CD14-positive monocyte (primary cell): ENCODE data around the gene PRXL2B. TPM values are rescaled to one million over a fixed set of nuclear protein-coding genes. Genes with fewer than 3 reads are reported as not detected.

Experiments
- DNase-seq, 3 donors: peaks; one replicate each; pipeline ENCODE4 v3.0.0-alpha.2; 2011 to 2022
- H2AFZ ChIP-seq: 2 replicates; pipeline ENCODE4 v1.6.0; 2012; ENCODE audit warnings: mild to moderate bottlenecking, low read depth, low read length, inconsistent platforms; ENCODE audit not compliant: insufficient read depth, poor library complexity, severe bottlenecking
- H3K27ac ChIP-seq, 2 donors: 1 replicate in 1 of 2; 2 replicates in 1 of 2; pipeline ENCODE4 v1.5.1; 2012 to 2013; ENCODE audit warnings: low read length in 2 of 2, control low read depth in 1 of 2, inconsistent platforms in 1 of 2, low read depth in 1 of 2, mild to moderate bottlenecking in 1 of 2
- H3K27me3 ChIP-seq, 2 donors: one replicate each; pipeline versions ENCODE4 v1.6.0 to v1.6.1; 2011 to 2013; ENCODE audit warnings: low read length in 2 of 2; ENCODE audit not compliant: control insufficient read depth in 2 of 2, insufficient read depth in 2 of 2
- H3K36me3 ChIP-seq, 2 donors: replicated peaks in 1 of 2; 1 replicate in 1 of 2; 2 replicates in 1 of 2; pipeline versions ENCODE4 v1.5.1 to v1.6.1; 2012 to 2013; ENCODE audit warnings: low read length in 2 of 2, control low read depth in 1 of 2, inconsistent platforms in 1 of 2, mild to moderate bottlenecking in 1 of 2; ENCODE audit not compliant: insufficient read depth in 2 of 2, control insufficient read depth in 1 of 2
- H3K4me1 ChIP-seq, 2 donors: 1 replicate in 1 of 2; 2 replicates in 1 of 2; pipeline versions ENCODE4 v1.5.1 to v1.6.1; 2012 to 2013; ENCODE audit warnings: low read length in 2 of 2, control low read depth in 1 of 2, inconsistent platforms in 1 of 2, mild to moderate bottlenecking in 1 of 2, moderate library complexity in 1 of 2; ENCODE audit not compliant: insufficient read depth in 2 of 2, control insufficient read depth in 1 of 2
- H3K4me2 ChIP-seq: replicated peaks from 2 replicates; pipeline ENCODE3; 2012; ENCODE audit warnings: low read length, moderate library complexity, mild to moderate bottlenecking; ENCODE audit not compliant: poor library complexity, severe bottlenecking; ENCODE audit errors: extremely low read depth
- H3K4me3 ChIP-seq, 3 experiments: fragments of 200-600 bp in 1 of 3; sonication (generic) in 1 of 3; replicated peaks in 1 of 3; 1 replicate in 2 of 3; 2 replicates in 1 of 3; pipeline ENCODE4 v1.5.1; 2011 to 2013; ENCODE audit warnings: low read length in 3 of 3, mild to moderate bottlenecking in 3 of 3, control low read depth in 2 of 3, low read depth in 2 of 3, inconsistent platforms in 1 of 3, moderate library complexity in 1 of 3
- H3K79me2 ChIP-seq: 2 replicates; pipeline ENCODE4 v1.6.0; 2012; ENCODE audit warnings: mild to moderate bottlenecking, control low read depth, inconsistent platforms, low read length, moderate library complexity; ENCODE audit not compliant: insufficient read depth
- H3K9ac ChIP-seq: 2 replicates; pipeline ENCODE4 v1.6.0; 2017; ENCODE audit warnings: low read length, mild to moderate bottlenecking; ENCODE audit not compliant: insufficient read depth, poor library complexity, severe bottlenecking
- H3K9me3 ChIP-seq, 2 donors: replicated peaks in 1 of 2; 1 replicate in 1 of 2; 2 replicates in 1 of 2; pipeline versions ENCODE4 v1.5.1 to v1.6.1; 2012 to 2013; ENCODE audit warnings: low read length in 2 of 2, control low read depth in 1 of 2; ENCODE audit not compliant: control insufficient read depth in 1 of 2, insufficient read depth in 1 of 2
- H4K20me1 ChIP-seq: 2 replicates; pipeline ENCODE4 v1.6.0; 2012; ENCODE audit warnings: mild to moderate bottlenecking, low read length, control low read depth, moderate library complexity; ENCODE audit not compliant: insufficient read depth
- H3K27ac Mint-ChIP-seq, 7 donors: one replicate each; pipeline ENCODE4 v1.8.0; 2020; ENCODE audit warnings: mild to moderate bottlenecking in 7 of 7, mixed read lengths in 7 of 7, moderate library complexity in 6 of 7, inconsistent platforms in 2 of 7
- H3K27me3 Mint-ChIP-seq, 3 donors: one replicate each; pipeline ENCODE4 v1.8.0; 2021 to 2022; ENCODE audit warnings: low read depth in 3 of 3, mild to moderate bottlenecking in 3 of 3, mixed read lengths in 3 of 3, moderate library complexity in 3 of 3, inconsistent platforms in 1 of 3
- H3K36me3 Mint-ChIP-seq, 2 donors: one replicate each; pipeline ENCODE4 v1.8.0; 2020; ENCODE audit warnings: mixed read lengths in 2 of 2, inconsistent platforms in 1 of 2, mild to moderate bottlenecking in 1 of 2
- H3K4me1 Mint-ChIP-seq: one replicate; pipeline ENCODE4 v1.8.0; 2020; ENCODE audit warnings: mild to moderate bottlenecking, mixed read lengths
- H3K4me3 Mint-ChIP-seq, 2 donors: one replicate each; pipeline ENCODE4 v1.8.0; 2020; ENCODE audit warnings: mild to moderate bottlenecking in 2 of 2, mixed read lengths in 2 of 2, moderate library complexity in 1 of 2
- H3K9me3 Mint-ChIP-seq, 7 donors: one replicate each; pipeline ENCODE4 v1.8.0; 2020 to 2022; ENCODE audit warnings: mixed read lengths in 7 of 7, mild to moderate bottlenecking in 6 of 7, moderate library complexity in 6 of 7, inconsistent platforms in 2 of 7
- WGBS: methylation state at CpG from one replicate; pipeline ENCODE4 v1.1.5; 2013; ENCODE audit warnings: missing lambda C conversion rate; ENCODE audit not compliant: insufficient coverage; 5-methylcytosine and 5-hydroxymethylcytosine counted together
- intact Hi-C, 2 donors: fragments of 100-400 bp; cut with micrococcal nuclease; formaldehyde crosslinking; loops; one replicate each; pipeline versions ENCODE4 v1.15.0 to v1.15.1; 2023
- polyA plus RNA-seq, 3 donors: library from polyadenylated mRNA; depleted of rRNA in 1 of 3; unstranded in 2 of 3; stranded (reverse) in 1 of 3; fragments of 300-500 nt in 2 of 3; fragments of >200 nt in 1 of 3; fragmentation: Illumina TruSeq in 2 of 3; gene quantifications; 1 replicate in 2 of 3; 2 replicates in 1 of 3; pipeline ENCODE4 v1.2.3, GENCODE V29; 2012 to 2021
- TF ChIP-seq, protein P1 (sequence below): fragments of 200-600 bp; IDR thresholded peaks from one replicate; pipeline ENCODE4 v1.8.0; 2022; ENCODE audit warnings: antibody characterized with exemption, mild to moderate bottlenecking

The PRXL2B gene
- polyA plus RNA-seq, 3 donors = 3.6 to 8.8 (median 6.0) TPM

DNA sequence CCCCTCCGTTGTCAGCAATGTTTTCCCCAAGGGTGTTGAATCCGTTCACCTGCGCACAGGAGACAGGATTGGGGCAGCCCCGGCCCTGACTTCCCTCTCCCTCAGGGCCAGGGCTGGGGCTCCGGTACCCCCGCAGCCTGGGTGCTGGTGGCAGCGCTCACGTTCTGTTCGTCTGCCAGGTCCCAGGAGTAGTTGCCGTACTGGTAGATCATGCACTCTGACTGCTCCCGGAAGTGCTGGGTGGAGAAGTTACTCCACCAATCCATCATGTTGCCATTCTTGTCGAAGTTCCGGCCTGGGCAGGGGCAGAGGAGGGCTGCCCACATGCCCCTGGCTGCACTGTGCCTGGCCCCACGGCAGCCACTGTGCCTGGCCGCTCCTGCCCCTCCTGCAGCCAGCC is 6.1 kb downstream of the PRXL2B start:
- TF ChIP-seq, protein P1, sequence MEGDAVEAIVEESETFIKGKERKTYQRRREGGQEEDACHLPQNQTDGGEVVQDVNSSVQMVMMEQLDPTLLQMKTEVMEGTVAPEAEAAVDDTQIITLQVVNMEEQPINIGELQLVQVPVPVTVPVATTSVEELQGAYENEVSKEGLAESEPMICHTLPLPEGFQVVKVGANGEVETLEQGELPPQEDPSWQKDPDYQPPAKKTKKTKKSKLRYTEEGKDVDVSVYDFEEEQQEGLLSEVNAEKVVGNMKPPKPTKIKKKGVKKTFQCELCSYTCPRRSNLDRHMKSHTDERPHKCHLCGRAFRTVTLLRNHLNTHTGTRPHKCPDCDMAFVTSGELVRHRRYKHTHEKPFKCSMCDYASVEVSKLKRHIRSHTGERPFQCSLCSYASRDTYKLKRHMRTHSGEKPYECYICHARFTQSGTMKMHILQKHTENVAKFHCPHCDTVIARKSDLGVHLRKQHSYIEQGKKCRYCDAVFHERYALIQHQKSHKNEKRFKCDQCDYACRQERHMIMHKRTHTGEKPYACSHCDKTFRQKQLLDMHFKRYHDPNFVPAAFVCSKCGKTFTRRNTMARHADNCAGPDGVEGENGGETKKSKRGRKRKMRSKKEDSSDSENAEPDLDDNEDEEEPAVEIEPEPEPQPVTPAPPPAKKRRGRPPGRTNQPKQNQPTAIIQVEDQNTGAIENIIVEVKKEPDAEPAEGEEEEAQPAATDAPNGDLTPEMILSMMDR = no peak
- Mint-ChIP-seq H3K4me1 (peaks cover 7% of the 10 kb centered on the region), H3K9me3 (peaks cover 0 to 3% (median 2%) of the 10 kb centered on the region in 7 donors), H3K27ac (no peak overlapping the region), H3K4me3 (peak overlapping the region; percentile 55 to 64), H3K36me3 (peaks cover 4 to 6% of the 10 kb centered on the region in 2 donors), H3K27me3 (peaks cover 3 to 23% (median 4%) of the 10 kb centered on the region in 3 donors)
- Histone ChIP-seq H3K4me2 (no peak overlapping the region), H3K79me2 (no peaks in the 10 kb centered on the region), H3K9me3 (no peaks in the 10 kb centered on the region), H4K20me1 (no peaks in the 10 kb centered on the region), H3K4me1 (peaks cover 6 to 11% of the 10 kb centered on the region in 2 donors), H3K27me3 (peaks cover 0 to 3% of the 10 kb centered on the region in 2 donors), H3K9ac (peak overlapping the region; percentile 21), H2AFZ (peak overlapping the region; percentile 50), H3K27ac (no peak overlapping the region), H3K4me3 (peak overlapping the region in 1 of 3 experiments; percentile 20), H3K36me3 (peaks cover 0 to 4% of the 10 kb centered on the region in 2 donors)
- intact Hi-C loops = no loop called here
- DNase-seq = peak in 2 of 3 donors; percentile 20 to 37
- 68% methylated on average over 10 of the region's 15 CpGs for WGBS

DNA sequence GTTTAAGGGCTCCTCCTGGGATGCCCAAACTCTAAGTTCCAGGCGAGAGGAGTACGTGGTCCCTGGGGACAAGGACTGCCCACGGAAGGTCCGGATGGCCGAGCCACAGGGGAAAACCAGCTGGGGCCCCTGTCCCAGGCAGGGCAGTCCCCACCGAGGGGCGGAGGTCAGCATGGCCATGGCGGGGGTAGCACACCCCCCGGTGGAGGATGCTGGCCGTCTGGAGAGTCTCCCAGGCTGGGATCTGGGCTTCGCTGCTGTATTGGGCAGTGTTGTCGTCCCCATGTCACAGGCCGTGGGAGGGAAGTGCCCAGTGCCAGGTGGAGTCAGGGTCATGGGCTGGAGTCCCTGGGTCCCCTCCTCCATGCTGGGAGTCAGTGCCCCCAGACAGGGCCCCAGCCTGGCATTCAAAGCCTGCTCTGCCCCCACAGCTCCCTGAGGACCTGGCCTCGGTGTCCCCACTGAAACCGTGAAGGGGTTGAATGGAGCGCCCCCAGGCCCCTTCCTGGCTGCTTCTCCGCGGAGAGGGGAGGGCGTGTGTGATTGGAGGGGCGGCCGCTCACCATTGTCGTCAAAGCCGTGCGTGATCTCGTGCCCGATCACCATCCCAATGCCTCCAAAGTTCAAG is 6.8 kb downstream of the PRXL2B start:
- no peak overlapping the region for H3K4me3 Mint-ChIP-seq
- Histone ChIP-seq H3K27ac (no peak overlapping the region), H3K4me3 (no peak overlapping the region), H3K9ac (peak overlapping the region; percentile 21), H3K79me2 (no peaks in the 10 kb centered on the region), H4K20me1 (no peaks in the 10 kb centered on the region), H3K9me3 (no peaks in the 10 kb centered on the region), H2AFZ (no peak overlapping the region), H3K36me3 (peaks cover 0 to 4% of the 10 kb centered on the region in 2 donors), H3K4me1 (peaks cover 4 to 9% of the 10 kb centered on the region in 2 donors), H3K4me2 (no peak overlapping the region), H3K27me3 (no peaks in the 10 kb centered on the region)
- no peak for DNase-seq
- H3K36me3 Mint-ChIP-seq = peaks cover 4 to 6% of the 10 kb centered on the region in 2 donors
- intact Hi-C loops = no loop called here
- peaks cover 0 to 7% (median 2%) of the 10 kb centered on the region in 7 donors for H3K9me3 Mint-ChIP-seq
- H3K27me3 Mint-ChIP-seq = peaks cover 6 to 24% (median 7%) of the 10 kb centered on the region in 3 donors
- peaks cover 5% of the 10 kb centered on the region for H3K4me1 Mint-ChIP-seq
- TF ChIP-seq, protein P1 = no peak
- H3K27ac Mint-ChIP-seq = no peak overlapping the region
- 88% methylated on average over 20 of the region's 26 CpGs for WGBS
